K562 (cell line): Measurements from ENCODE around the gene FAM184B. TPM values are rescaled to one million over a fixed set of nuclear protein-coding genes. Genes with fewer than 3 reads are reported as not detected.

ENCODE experiments used
- ELF1 ChIP-seq: fragments of 200-800 bp; sonication (Bioruptor generic); IDR thresholded peaks from 2 replicates; pipeline ENCODE4 v1.6.1; 2016; ENCODE audit warnings: missing genetic modification characterization, missing compliant biosample characterization
- GATAD2A ChIP-seq: fragments of 450-650 bp; IDR thresholded peaks from 2 replicates; pipeline ENCODE4 v1.6.1; 2017
- HNRNPLL ChIP-seq: fragments of 200-400 bp; formaldehyde crosslinking; IDR thresholded peaks from 2 replicates; pipeline ENCODE4 v1.6.1; 2017; ENCODE audit warnings: low read length, low read depth, mild to moderate bottlenecking; ENCODE audit not compliant: poor library complexity, severe bottlenecking
- KLF13 ChIP-seq: fragments of 450-650 bp; IDR thresholded peaks from 2 replicates; pipeline ENCODE4 v1.6.1; 2016; ENCODE audit warnings: missing genetic modification characterization, low read depth, mild to moderate bottlenecking, missing compliant biosample characterization, moderate library complexity, borderline replicate concordance
- MTA2 ChIP-seq: fragments of 450-650 bp; IDR thresholded peaks from 2 replicates; pipeline ENCODE4 v1.6.1; 2016; ENCODE audit warnings: low read depth
- MYNN ChIP-seq, 2 experiments: sonication (generic); formaldehyde crosslinking in 1 of 2; IDR thresholded peaks; 2 replicates each; pipeline versions ENCODE4 v1.5.0 to v1.6.1; 2016 to 2020; ENCODE audit warnings: antibody characterized with exemption in 1 of 2, missing genetic modification reagents in 1 of 2
- SETDB1 ChIP-seq: IDR thresholded peaks from one replicate; pipeline ENCODE4 v1.6.1; 2012; ENCODE audit warnings: low read length, control low read depth, inconsistent platforms
- SIN3A ChIP-seq, 2 experiments: fragments of 150-350 bp in 1 of 2; IDR thresholded peaks; 2 replicates each; pipeline ENCODE4 v1.6.1; 2011 to 2016; ENCODE audit warnings: borderline replicate concordance in 2 of 2, low read depth in 2 of 2, low read length in 2 of 2, mild to moderate bottlenecking in 2 of 2, moderate library complexity in 2 of 2; ENCODE audit not compliant: control insufficient read depth in 1 of 2
- SLC30A9 ChIP-seq: fragments of 250-450 bp; sonication (Bioruptor Pico); IDR thresholded peaks from 2 replicates; pipeline ENCODE4 v1.8.0; 2022; ENCODE audit warnings: mild to moderate bottlenecking, moderate library complexity
- SMC3 ChIP-seq: conservative IDR thresholded peaks from 2 replicates; pipeline ENCODE4 v1.6.1; 2011; ENCODE audit warnings: low read depth, low read length, improper control_type of control experiment; ENCODE audit not compliant: insufficient read depth
- SREBF1 ChIP-seq: fragments of 150-350 bp; IDR thresholded peaks from 2 replicates; pipeline ENCODE4 v1.6.1; 2014; ENCODE audit warnings: antibody characterized with exemption, low read depth, low read length, borderline replicate concordance
- TAF7 ChIP-seq: fragments of 450-650 bp; IDR thresholded peaks from 2 replicates; pipeline ENCODE4 v1.6.1; 2016; ENCODE audit warnings: missing genetic modification characterization, missing compliant biosample characterization
- VEZF1 ChIP-seq: fragments of 200-800 bp; sonication (Bioruptor generic); IDR thresholded peaks from 2 replicates; pipeline ENCODE4 v1.6.1; 2017; ENCODE audit warnings: missing genetic modification characterization, missing compliant biosample characterization
- ZSCAN32 ChIP-seq: fragments of 450-650 bp; formaldehyde crosslinking; IDR thresholded peaks from 2 replicates; pipeline ENCODE4 v1.4.0; 2020; ENCODE audit warnings: mild to moderate bottlenecking, moderate library complexity
- polyA plus RNA-seq, 8 experiments: library from polyadenylated mRNA; depleted of rRNA in 4 of 8; stranded (reverse) in 5 of 8; unstranded in 3 of 8; fragments of >200 nt; fragmentation: Nextera tagmentation in 2 of 8; fragmentation: Illumina TruSeq in 1 of 8; extraction: Ambion mirVana in 2 of 8; extraction: Trizol in 1 of 8; gene quantifications; 2 replicates each; pipeline versions ENCODE4 v1.2.1 to v1.2.3, GENCODE V29; 2011 to 2014; ENCODE audit warnings: inconsistent platforms in 1 of 8, missing spikeins in 1 of 8
- total RNA-seq, 7 experiments: library from RNA; depleted of rRNA in 6 of 7; stranded (reverse); fragments of >200 nt in 6 of 7; fragmentation: Illumina TruSeq in 2 of 7; extraction: Trizol in 2 of 7; gene quantifications; 2 replicates each; pipeline versions ENCODE4 v1.2.1 to v1.2.3, GENCODE V29; 2011 to 2021; ENCODE audit warnings: low replicate concordance in 1 of 7
- TF ChIP-seq, protein P1 (sequence below), 2 experiments: fragments of 450-650 bp; formaldehyde crosslinking in 1 of 2; IDR thresholded peaks; 2 replicates each; pipeline versions ENCODE4 v1.4.0 to v1.6.1; 2014 to 2020; ENCODE audit warnings: mild to moderate bottlenecking in 2 of 2, borderline replicate concordance in 1 of 2, low read depth in 1 of 2

FAM184B gene
- total and polyA plus RNA-seq, 9 of the 15 experiments (the other 6 are each of a cell fraction or from before 2014, with no cell fraction given) = not detected

DNA sequence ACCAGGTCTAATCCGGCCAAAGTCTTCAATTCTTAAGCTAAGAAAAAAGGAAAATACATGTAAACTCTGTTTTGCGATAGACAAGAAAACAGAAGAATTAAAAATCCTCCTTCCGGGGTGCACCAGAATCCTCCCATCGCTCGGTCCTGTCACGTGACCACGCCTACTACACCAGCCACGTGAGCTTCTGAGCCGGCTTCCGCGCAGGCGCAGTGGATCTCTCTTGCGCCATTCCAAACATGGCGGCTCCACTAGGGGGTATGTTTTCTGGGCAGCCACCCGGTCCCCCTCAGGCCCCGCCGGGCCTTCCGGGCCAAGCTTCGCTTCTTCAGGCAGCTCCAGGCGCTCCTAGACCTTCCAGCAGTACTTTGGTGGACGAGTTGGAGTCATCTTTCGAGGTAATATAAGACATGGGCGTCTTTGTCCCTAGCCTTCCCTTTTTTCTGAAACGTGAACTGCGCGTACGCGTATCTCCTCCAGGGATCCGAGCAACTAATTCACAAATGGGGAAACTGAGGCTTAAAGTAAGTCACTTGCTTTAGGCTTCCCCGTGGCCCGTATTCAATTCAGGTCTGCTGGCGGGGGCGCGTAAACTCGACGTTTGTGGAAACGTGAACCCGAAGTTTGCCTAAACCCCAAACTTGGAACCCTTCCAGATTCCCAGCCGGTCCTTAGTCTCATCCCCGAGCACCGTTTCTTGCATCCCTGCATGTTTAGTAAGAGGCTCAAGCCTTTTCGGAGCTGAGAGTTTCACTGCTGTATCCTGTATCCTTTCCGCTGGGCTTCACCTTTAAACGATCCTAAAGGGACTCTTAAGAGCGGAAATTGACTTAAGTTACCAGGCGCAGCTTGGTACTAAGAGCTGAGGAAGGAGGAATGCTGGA, 166.8 kb downstream of the FAM184B start, which contains the start of gene MED28 (continued):
- peak; percentile 93 for TF ChIP-seq ELF1
- peak; percentile 43; the same call in 1 of the 2 replicates for TF ChIP-seq VEZF1
- TF ChIP-seq MYNN (IDR thresholded peaks at IDR 0.05) = 0 out of 2 replicates have a peak, but pooled peaks have one; percentile 15
- no peak for TF ChIP-seq MYNN (CRISPR knock-in tag; IDR thresholded peaks at IDR 0.05)
- TF ChIP-seq SETDB1 = no peak
- TF ChIP-seq KLF13 (tag) = no peak
- peak; percentile 52 for TF ChIP-seq HNRNPLL
- TF ChIP-seq, protein P1, sequence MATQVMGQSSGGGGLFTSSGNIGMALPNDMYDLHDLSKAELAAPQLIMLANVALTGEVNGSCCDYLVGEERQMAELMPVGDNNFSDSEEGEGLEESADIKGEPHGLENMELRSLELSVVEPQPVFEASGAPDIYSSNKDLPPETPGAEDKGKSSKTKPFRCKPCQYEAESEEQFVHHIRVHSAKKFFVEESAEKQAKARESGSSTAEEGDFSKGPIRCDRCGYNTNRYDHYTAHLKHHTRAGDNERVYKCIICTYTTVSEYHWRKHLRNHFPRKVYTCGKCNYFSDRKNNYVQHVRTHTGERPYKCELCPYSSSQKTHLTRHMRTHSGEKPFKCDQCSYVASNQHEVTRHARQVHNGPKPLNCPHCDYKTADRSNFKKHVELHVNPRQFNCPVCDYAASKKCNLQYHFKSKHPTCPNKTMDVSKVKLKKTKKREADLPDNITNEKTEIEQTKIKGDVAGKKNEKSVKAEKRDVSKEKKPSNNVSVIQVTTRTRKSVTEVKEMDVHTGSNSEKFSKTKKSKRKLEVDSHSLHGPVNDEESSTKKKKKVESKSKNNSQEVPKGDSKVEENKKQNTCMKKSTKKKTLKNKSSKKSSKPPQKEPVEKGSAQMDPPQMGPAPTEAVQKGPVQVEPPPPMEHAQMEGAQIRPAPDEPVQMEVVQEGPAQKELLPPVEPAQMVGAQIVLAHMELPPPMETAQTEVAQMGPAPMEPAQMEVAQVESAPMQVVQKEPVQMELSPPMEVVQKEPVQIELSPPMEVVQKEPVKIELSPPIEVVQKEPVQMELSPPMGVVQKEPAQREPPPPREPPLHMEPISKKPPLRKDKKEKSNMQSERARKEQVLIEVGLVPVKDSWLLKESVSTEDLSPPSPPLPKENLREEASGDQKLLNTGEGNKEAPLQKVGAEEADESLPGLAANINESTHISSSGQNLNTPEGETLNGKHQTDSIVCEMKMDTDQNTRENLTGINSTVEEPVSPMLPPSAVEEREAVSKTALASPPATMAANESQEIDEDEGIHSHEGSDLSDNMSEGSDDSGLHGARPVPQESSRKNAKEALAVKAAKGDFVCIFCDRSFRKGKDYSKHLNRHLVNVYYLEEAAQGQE (IDR thresholded peaks at IDR 0.05; ENCODE audit: borderline replicate concordance) = peak; percentile 91
- TF ChIP-seq, protein P1 (CRISPR knock-in tag; IDR thresholded peaks at IDR 0.05; ENCODE audit: low read depth) = no peak
- no peak for TF ChIP-seq MTA2
- no peak for TF ChIP-seq SLC30A9 (CRISPR knock-in tag)
- TF ChIP-seq GATAD2A = no peak
- TF ChIP-seq SREBF1 = no peak
- no peak for TF ChIP-seq ZSCAN32 (CRISPR knock-in tag)
- peak; percentile 95 for TF ChIP-seq TAF7 (tag)
- TF ChIP-seq SMC3 = no peak
- peak; percentile 69 to 87; a peak in 2 of 4 replicates for TF ChIP-seq SIN3A (IDR thresholded peaks at IDR 0.05; ENCODE audit: borderline replicate concordance in 2 of 2, control insufficient read depth in 1 of 2, low read depth in 2 of 2, low read length in 2 of 2)
